Mammary epithelial cell (primary cell): ENCODE data around the gene FOXK2.
"Not testable (repeated sequence)": the region's sequence is repeated elsewhere in the genome, so short reads cannot be mapped to it uniquely, and the experiment has no call there.

Experiments used
- EZH2 ChIP-seq: IDR thresholded peaks from 2 replicates; pipeline ENCODE4 v1.6.1; 2012; ENCODE audit warnings: low read length, inconsistent platforms, borderline replicate concordance
- TF ChIP-seq, protein P1 (sequence below), 2 donors: IDR thresholded peaks in 1 of 2; conservative IDR thresholded peaks in 1 of 2; 2 replicates each; pipeline ENCODE4 v1.5.1; 2011 to 2012; ENCODE audit warnings: inconsistent platforms in 2 of 2, low read length in 2 of 2, mild to moderate bottlenecking in 2 of 2, control low read depth in 1 of 2, low read depth in 1 of 2; ENCODE audit not compliant: insufficient read depth in 1 of 2; ENCODE audit errors: extremely low read depth in 1 of 2

GRCh38 chr17:82585935-82586575, 66.5 kb downstream of the FOXK2 start:
- TF ChIP-seq, protein P1, sequence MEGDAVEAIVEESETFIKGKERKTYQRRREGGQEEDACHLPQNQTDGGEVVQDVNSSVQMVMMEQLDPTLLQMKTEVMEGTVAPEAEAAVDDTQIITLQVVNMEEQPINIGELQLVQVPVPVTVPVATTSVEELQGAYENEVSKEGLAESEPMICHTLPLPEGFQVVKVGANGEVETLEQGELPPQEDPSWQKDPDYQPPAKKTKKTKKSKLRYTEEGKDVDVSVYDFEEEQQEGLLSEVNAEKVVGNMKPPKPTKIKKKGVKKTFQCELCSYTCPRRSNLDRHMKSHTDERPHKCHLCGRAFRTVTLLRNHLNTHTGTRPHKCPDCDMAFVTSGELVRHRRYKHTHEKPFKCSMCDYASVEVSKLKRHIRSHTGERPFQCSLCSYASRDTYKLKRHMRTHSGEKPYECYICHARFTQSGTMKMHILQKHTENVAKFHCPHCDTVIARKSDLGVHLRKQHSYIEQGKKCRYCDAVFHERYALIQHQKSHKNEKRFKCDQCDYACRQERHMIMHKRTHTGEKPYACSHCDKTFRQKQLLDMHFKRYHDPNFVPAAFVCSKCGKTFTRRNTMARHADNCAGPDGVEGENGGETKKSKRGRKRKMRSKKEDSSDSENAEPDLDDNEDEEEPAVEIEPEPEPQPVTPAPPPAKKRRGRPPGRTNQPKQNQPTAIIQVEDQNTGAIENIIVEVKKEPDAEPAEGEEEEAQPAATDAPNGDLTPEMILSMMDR (conservative IDR thresholded peaks at IDR 0.05 in 1 of 2, IDR thresholded peaks at IDR 0.05 in 1 of 2; ENCODE audit: extremely low read depth in 1 of 2, insufficient read depth in 1 of 2, low read depth in 1 of 2, low read length in 2 of 2) = not testable (repeated sequence)
- not testable (repeated sequence) for TF ChIP-seq EZH2
